Measurements from ENCODE around the gene GRIN3B.

GRCh38 chr19:1019616-1019961 is 19.4 kb downstream of the GRIN3B start:
- no peak for TF ChIP-seq CTCF (IDR thresholded peaks at IDR 0.05; ENCODE audit: low read depth, low read length)
- TF ChIP-seq EZH2phosphoT487 (IDR thresholded peaks at IDR 0.05; ENCODE audit: low read depth): no peak

Measured in OCI-LY3 (cell line).